HG02885 (cell line): ENCODE results near the gene TSSK6.
"Not testable (repeated sequence)": the region's sequence is repeated elsewhere in the genome, so short reads cannot be mapped to it uniquely, and the experiment has no call there.

Experiments used
- ATAC-seq: cut with Tn5 transposase; IDR thresholded peaks from one replicate; pipeline ENCODE4 v1.9.1; 2021; ENCODE audit warnings: mild to moderate bottlenecking; ENCODE audit not compliant: unreplicated experiment, poor library complexity

The TSSK6 gene

DNA sequence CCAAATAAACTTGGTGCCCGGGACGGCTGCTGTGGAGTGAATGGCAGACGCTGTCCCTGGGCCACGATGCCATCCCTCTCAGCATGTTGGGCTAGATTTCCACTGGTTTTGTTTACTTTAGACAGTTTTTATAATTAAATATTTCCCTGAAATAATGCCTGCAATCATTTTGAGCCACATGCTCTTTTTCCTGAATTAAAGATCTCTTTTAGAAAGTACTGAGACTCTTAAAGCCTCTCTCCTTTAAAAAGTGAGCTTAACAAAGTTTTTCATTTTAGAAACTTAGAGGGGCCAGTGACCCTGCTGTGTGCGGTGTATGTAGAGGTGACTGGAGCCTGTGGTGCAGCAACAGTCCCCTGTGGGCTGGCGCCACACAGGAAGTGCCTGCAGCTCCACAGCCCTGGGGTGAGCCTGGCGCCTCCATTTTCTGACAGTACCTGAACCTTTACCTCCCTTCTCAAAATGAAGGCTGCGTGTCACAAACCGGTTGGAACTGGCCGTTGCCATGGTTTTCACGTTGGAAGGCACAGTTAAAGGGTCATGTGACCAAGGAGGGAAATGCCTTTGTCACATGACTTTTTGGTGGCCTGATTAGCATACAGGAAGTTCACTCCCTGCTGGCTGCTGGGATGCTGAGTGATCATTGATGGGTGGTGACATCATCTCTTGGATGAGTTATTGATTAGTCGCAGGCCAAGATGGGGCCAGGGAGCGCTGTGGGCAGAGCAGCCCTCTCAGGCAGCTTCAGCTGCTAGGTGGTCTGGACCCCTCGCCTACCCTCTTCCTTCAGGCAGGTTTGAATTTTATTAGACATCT is 26.3 kb downstream of the TSSK6 start:
- ATAC-seq, result peak; percentile 51

DNA sequence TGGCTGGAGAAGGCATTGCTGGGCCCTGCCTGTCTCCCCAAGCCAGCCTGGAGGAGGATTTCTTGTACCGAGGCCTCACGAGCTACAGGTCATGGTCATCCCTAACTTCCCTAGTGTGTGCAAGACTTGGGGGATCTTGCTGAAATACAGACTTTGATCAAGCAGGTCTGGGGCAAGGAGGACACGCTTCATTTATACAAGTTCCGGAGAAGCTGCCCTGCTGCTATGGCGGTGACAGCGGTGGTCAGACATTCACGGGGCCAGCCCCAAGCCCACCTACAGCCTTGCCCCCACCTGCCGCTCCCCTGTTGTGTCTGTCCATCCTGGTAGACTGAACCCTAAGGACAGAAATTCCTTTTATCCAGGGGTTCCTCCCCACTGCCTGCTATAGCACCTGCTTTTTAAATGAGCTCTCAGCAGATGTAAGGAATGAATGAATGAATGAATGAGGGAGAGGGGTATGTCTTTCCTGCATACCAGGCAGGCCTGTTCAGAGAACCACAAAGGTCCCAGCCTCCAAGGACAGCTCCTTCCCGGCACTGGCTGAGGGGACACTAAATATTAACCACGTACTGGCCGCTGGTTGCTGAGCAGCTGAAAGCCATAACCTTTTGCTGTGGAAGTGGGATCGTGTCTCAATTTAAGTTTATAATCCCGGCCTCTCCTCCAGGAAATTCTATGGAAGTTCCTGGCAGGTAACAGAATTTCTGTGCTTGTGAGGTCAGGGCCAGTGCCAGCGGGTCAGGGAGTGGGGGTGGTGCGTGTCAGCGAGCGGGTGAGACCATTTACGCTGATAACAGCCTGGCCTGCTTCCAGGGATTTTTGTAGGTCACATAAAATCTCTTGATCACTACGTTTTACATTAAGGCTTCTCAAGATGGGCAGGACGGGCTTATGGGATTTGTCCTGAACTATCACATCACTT is 27.1 kb downstream of the TSSK6 start:
- ATAC-seq, result no peak

DNA sequence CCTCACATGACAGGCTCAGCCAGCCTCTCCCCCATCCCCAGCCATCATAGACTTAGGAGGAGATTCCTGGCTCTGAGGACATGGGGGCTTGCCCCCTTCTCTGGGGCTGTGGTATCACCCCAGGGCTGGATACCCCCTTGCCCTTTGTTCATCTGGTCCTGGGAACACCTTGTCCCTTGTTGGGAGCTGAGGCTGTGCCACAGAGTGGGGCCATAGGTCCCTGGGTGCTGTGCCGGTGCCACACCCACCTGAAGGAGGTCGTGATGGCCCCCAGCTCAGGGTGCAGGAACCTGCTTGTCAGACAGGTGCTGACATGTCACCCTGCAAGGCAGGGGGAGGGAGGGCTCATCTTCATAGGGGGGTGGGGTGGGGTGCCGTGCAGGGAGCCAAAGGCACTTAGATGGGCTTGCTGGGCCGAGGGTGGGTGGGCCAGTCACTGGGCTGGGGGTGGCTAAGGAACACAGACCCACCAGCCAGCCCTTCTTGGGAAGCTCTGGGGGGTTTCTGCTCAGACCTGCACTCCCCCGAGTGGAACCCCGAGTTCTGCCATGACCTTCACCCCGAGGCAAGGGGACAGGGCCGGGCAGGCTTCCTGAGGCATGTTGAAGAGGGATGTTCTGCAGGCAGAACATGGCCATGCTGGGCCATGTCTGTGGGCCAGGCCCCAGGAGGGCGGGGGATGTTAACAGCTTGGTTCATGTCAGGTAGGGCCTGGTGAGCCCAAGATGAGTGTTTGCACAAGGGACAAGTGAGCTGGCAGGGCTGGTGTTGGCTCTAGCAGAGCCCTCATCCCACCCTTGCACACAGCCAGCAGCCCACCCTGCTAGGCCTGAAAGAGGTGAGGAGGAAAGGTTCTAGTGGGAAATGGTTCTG is 28.0 kb downstream of the TSSK6 start:
- ATAC-seq, result no peak

DNA sequence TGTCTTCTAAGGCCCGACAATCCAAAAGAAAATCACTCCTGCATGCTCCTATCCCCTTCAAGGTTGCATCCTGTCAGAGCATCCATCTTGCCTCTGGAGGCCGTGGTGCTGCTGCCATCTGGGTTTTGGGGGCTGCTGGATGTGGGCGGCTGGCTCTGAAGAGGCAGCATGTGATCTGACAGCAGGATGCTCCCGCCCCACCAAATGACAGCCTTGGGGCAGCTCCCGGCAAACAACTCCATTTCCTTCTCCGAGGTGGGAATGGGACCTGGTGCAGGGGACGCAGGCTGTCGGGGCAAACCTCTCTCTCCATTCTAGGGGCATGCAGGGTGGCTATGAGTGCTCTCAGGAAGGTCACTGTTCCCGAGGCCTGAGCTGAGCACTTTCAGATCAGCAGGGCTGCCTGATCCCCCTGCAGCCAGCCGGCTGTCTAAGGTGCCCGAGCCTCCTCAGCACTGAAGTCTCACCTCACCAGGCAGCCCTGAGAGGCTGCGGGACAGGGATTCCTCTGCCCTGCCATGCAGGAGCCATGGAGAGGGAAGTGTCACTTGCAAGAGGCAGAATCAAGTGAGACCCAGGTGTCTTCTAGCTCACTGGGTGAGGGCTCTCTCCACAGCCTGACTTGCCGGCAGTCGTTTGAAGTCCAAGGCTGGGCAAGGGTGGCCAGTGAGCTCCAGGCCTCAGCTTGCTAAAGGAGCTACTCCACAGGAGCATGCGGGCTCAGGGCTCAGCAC is 28.8 kb downstream of the TSSK6 start:
- ATAC-seq, result no peak

DNA sequence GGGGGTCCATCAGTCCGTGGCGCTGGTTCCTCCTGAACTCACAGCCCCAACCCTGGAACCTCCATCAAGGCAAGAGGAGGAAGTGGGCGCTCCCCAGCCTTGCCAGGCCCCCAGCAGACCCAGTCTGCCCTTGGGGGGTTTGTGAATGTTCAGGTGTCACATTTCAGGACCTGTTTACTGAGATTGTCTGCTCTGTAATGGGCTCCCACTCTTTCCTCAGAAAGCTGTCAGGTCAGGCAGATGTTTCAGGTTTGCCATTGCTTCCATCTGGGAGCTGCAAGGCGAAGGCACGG is 29.4 kb downstream of the TSSK6 start:
- no peak for ATAC-seq

DNA sequence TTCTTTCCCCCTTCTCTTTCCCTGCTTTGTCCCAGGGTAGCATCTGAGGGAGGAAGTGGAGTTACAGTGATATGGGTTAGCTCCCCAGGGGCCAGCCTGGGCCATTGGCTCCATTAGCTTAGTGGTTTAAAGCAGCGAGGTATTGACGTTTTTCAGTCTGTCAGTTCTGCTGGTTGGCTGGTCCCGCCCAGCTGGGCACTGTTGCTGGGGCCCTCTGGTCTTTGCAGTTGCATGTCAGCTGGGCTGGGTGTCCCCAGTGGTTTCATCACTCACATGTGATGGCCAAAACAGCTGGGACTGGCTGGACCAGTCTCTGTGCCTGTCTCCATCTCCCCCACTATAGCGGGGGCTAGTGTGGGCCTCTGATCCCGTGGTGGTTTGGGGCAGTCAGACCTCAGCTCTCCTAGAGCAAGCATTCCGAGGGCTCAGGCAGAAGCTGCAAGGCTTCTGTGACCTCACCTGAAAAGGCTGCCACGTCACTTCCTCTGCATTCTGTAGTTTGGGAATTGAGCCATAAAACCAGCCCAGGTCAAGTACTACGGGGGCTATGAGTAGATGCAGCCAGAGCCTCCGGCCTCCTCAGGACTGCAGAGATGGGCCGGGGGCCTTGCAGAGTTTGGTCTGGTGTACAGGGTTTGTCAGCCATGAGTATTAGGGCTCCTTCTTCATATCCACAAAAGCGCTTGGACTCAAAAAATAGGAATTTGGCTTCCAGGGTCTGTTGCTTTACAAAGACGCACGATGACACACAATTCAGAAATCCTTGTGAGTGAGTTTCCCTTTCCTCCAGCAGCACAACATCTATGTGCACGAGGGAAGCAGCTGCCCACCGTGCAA is 30.0 kb downstream of the TSSK6 start:
- no peak for ATAC-seq

DNA sequence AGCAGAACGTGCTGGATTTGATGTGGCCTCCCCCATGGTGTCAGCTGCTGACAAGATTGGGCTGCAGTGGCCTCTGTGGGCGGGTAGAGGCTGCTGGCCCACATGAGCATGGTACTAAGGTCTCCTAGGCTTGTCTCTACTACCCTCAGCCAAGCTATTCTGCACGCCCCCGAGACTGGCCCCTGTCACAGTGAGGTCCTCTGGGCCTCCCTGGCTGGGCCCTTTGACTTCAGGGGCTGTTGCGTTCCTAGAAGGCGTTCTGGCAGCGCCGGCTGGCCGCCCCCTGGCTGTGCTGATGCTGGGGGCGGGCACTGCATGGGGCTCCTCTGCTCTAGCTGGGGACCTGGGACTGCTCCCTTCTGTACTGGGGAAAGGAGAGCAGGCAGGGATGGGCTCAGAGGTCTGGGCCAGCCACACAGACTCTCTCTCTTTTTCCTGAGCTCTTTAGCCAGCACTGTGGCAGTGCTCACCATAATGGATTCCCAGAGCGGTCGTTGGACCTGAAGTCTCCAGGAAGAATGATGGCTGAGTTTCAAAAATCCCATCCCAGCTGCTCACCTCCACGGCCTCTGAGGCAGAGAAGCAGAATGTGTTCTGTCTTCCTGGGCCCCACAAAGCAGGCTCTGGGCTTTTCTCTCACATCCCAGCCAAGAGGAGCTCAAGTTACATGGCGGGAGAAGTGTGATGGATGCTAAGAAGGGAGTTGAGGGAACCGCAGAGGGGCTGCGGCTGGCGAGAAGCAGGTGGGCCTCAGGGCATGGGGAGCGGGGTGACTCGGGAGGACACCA is 32.3 kb downstream of the TSSK6 start:
- no peak for ATAC-seq

DNA sequence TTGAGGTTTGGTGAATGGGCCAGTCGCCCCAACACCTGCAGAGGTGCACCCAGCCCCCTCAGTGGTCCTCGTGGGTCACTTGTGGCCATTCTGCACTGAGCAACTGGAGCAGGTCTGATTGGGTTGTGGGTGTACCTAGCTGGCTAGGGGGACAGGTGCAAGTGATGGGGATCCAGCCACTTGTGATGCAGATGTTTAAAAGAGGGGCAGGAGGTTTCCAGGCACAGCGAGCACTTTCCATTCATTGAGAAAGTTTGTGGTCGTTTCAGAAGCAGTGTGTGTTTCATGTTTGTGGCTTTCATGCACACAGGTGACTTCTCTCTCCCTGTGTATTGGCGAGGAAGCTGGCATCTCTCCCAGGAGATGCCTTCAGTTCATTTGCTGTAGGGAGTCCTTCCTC is 34.7 kb downstream of the TSSK6 start:
- peak; percentile 56 for ATAC-seq

DNA sequence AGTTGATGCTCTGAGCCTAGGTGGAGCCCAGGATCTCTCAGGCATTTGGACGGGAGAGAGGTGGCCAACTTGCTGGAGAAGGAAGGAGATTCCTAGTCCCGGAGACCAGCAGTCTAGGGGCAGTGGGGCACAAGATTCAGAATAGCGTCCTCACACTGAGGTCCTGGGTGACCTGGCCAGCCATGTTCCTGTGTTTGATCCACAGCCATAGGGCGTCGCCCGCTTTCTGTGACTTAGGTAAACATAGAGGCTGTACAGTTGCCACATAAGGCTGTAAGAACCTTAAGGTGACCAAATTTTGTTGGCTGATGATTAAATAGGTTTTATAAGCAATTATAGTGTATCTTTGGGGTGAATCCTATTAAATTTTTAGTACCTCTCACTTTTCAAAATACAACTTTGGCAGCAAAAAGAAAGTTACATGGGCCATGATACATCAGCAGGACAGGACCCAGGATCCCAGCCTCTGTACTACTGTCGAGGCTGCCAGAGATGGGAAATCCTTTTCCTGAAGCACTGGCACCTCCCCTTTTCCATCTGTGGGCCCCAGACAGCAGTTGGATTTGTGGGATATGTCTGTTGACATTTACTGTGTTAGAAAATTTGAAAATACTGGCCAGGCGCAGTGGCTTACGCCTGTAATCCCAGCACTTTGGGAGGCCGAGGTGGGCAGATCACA is 37.5 kb downstream of the TSSK6 start:
- ATAC-seq, result no peak

DNA sequence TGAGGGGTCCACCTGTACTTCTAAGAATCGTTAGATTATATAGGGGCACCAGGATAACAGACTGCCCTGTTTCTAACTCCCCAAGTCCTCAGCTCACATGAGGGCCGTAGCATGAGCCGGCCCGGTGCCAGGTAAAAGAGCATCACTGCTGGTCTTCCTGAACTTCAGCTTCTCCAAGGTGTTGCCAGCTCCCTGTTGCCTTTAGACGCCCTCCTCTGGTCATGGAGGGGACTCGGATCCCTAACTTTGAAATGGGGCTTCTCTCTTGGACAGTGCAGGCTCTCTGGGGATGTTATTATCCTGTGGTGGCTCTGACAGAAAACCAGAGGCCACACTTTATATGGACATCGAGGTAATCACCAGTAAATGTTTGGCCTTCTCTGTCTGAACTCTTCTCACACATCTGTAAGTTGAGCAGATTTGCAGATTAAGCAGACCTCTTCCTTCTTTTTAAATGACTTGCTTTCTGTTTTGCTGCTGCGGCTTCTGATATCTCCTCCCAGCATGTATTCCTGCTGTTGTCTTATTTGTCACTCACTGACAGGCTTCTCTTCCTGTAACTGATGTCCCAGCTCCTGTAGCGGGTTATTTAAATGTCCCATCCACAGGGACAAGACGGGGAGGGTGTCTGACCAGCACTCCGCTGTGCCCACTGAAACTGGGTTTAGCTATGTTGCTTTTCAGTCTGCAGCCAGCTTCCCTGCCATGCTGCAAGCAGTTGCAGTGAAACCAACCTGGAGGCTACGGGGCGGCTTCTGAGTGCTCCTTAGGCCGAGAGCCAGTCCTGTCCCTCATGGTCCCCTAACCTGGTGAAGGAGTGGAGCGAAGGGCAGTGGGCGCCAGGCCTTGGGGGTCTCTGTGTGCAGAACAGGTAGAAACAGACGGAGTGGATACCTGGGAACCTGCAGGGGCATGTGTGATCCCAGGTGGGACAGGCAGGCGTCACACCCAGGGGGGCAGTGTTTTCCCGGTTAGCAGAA is 39.2 kb downstream of the TSSK6 start:
- ATAC-seq, result no peak

DNA sequence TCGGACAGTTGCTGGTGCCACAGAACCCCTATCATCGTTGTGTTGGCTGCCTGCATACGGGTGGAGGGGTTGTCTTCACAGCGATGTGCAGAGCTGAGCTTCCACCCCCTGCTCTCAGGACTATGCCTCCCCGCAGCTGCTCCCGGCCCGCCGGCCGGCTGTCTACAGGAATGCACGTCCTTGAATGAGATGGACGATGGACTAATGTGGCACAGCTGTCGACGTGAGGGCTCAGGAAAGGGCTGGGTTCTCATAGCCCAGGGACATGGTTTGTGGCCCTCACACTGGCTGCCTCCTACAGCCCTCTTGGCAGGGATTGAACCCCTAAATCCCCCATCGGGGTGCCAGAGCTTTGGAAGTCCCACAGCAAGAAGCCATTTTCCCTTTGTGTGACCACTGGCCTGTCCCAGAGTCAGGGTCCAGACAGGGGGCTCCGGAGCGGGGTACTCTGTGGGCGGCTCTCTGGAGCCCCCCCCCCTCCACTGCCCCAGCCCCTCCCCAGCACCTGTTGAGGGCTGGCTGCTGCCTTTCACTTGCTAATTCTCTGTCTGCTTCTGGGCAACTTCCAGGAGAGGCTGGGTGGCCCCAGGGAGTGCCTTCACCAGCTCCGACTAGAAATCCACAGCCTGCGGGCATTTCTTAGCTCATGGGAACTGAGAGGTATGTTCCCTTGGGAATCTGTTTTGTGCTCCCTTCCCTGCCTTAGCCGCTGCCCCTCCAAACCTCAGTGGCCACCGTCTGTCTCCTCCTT is 40.2 kb downstream of the TSSK6 start:
- no peak for ATAC-seq

DNA sequence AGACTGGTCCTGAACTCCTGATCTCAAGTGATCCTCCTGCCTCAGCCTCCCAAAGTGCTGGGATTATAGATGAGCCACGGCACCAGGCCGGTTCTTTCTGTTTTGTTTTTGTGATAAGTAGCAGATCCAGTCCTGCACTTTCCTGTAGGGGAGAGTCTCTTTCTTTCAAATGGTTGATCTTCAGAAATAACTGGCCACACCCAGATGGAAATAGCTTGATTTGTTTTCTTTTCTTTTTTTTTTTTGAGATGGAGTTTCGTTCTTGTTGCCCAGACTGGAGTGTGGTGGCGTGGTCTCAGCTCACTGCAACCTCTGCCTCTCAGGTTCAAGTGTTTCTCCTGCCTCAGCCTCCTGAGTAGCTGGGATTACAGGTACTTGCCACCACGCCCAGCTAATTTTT is 43.2 kb downstream of the TSSK6 start:
- ATAC-seq, result not testable (repeated sequence)

DNA sequence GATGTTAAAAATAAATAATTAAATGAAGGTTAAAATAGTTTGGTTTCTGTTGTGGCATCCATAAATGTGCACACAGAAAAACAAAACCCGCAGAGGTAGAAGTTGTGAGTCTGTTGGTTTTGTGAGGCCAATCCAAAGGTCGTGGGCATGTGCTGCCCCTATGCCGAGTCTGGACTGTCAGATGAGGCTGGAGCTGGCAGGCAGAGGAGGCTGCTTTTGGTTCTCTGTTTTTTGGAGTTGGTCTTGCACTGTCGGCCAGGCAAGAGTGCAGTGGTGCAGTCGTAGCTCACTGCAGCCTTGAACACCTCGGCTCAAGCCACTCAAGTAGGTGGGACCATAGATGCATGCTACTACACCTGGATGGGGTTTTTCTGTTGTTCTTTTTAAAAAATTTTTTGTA is 43.7 kb downstream of the TSSK6 start:
- ATAC-seq, result no peak

DNA sequence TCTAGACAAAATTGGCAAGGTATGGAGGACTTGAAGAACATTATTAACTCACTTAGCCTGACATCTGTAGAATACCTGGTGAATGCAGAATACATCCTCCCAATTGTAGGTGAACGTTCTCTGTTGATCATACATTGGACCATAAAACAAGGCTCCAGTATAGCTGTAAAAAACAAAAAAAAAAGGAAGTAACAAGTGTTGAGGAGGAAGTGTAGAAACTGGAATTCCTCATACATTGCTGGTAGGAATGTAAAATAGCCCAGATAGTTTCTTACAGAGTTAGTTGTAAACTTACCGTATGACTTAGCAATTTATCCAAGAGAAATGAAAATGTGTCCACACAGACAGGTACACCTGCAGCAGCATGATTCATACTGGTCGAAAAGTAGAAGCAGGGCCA is 44.8 kb downstream of the TSSK6 start:
- no peak for ATAC-seq

DNA sequence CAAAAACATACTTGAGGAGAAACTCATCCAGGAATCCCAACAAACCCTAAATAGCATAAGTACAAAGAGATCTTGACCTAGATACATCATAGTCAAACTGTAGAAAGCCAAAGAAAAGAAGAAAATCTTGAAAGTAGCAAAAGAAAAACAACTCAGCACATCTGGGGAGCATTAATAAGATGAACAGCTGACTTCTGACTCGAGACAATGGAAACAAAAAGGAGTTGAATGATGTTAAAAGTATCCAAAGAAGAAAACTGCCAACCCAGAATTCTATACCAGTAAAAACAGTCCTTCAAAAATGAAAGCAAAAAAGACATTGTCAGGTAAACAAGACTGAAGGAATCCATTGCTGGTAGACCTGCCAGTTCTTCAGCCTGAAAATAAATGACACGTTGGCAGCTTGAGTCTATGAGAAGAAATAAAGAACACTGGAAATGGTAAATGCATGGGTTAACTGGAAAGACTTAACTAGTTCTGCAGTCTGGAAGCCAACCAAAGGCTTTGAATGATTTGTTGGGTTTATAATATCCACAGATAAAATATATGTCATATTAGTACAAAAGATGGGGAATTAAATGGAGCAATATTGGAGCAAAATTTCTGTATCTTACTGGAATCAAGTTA is 46.8 kb downstream of the TSSK6 start:
- no peak for ATAC-seq

DNA sequence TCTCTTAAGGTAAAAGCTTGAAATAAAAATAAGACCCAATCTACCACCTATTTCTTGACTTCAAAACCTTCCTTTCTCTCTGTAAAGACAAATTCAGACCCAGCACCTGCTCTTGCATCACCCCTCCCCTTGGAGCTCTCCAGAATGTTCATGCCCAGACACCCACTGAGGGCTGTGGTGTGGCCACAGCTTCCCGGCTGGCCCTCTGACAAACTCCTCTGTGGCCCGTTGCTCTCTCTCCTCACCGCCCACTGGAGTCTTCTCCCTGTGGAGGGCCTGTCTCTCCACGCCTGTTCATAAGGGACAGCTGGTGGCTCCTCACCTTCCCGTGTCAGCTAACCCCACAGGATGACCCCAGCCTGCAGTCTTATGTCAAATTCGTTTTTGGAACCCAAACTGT is 49.1 kb downstream of the TSSK6 start:
- ATAC-seq, result no peak
